ENCODE data around the gene GPANK1. TPM values are rescaled to one million over a fixed set of nuclear protein-coding genes. Genes with fewer than 3 reads are reported as not detected.

The GPANK1 gene
- total RNA-seq, 1 experiment from 2014 or later = 32.0 TPM

DNA sequence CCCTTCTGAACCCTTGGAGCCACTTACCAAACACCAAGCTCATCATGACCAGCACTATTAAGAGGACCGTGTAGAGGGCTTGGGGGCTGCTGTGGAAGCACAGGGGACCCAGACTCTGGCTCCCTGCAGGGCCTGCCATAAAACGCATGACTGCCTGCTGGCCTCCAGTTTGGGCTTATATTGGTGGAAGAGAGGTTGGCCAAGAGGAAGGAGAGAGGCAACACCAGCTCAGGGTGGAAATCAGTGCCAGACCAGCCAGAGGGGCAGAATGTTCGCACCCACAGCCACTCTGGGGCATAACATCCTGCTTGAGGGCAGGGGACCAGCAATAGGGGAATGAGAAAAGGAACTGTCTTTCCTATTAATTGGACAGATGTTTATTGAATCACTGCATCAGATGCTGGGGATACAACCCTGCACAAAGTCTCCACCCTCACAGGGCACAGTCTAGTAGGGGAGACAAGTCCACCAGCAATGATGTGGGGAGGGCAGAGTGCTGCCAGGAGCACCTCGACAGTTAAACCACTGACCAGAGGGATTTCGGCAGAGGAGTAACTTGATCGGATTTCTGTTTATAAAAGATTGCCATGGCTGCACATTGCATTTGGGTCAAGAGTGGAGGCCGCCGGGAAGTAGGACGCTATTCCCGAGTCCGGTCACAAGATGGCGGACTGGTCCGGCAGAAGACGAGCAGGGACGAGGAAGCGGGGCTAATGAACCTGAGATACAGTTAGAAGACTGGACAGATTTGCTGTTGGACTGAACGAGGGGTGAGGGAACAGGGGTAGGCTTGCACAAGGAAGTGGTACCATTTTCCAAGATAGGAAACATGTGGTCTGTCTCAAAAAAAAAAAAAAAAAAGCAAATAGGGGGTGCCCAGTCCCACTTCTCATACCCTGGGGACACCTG lies 15.7 kb upstream of the GPANK1 start, which contains the start of gene LY6G5C:
Gene LY6G5C (minus strand): TSS at position 842 of the 909 bp plus-strand sequence. CDS start 694 bp downstream, at position 148.
- TF ChIP-seq EZH2 (IDR thresholded peaks at IDR 0.05; ENCODE audit: borderline replicate concordance, low read depth, low read length, poor library complexity, severe bottlenecking) = no peak
- TF ChIP-seq, protein P1, sequence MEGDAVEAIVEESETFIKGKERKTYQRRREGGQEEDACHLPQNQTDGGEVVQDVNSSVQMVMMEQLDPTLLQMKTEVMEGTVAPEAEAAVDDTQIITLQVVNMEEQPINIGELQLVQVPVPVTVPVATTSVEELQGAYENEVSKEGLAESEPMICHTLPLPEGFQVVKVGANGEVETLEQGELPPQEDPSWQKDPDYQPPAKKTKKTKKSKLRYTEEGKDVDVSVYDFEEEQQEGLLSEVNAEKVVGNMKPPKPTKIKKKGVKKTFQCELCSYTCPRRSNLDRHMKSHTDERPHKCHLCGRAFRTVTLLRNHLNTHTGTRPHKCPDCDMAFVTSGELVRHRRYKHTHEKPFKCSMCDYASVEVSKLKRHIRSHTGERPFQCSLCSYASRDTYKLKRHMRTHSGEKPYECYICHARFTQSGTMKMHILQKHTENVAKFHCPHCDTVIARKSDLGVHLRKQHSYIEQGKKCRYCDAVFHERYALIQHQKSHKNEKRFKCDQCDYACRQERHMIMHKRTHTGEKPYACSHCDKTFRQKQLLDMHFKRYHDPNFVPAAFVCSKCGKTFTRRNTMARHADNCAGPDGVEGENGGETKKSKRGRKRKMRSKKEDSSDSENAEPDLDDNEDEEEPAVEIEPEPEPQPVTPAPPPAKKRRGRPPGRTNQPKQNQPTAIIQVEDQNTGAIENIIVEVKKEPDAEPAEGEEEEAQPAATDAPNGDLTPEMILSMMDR (conservative IDR thresholded peaks at IDR 0.05; ENCODE audit: low read depth, low read length) = peak; percentile 70
- DNase-seq (ENCODE audit: low spot score) = peak; percentile 86
- Histone ChIP-seq H3K4me3 (ENCODE audit: low read depth, low read length, poor library complexity, severe bottlenecking) (peak within 1 kb of the TSS; percentile 53), H3K27ac (ENCODE audit: low read depth, low read length, poor library complexity, severe bottlenecking) (peak within 1 kb of the TSS; percentile 68), H3K4me1 (ENCODE audit: insufficient read depth, low read length, poor library complexity, severe bottlenecking) (no peaks in the 10 kb centered on the region), H3K9me3 (ENCODE audit: low read depth, low read length, poor library complexity, severe bottlenecking) (no peaks in the 10 kb centered on the region), H3K36me3 (ENCODE audit: insufficient read depth, low read length, poor library complexity, severe bottlenecking) (no peaks in the 10 kb centered on the region), H3K27me3 (replicated peaks; ENCODE audit: insufficient read depth, low read depth, low read length, poor library complexity) (no peaks in the 10 kb centered on the region)
- POLR2A ChIA-PET (ENCODE audit: low non-redundant PET) = interaction anchor here (0.7 to 1.0 kb wide), 2 partner anchors 23 to 134 kb away, joined by 3 read pairs; partner anchors contain the start of genes ABHD16A and ATP6V1G2
- CTCF ChIA-PET = interaction anchor here (0.6 kb wide), 2 partner anchors 119 to 774 kb away, joined by 3 to 4 read pairs; no protein-coding TSS in a partner anchor
- intact Hi-C loops (cut with micrococcal nuclease; ENCODE audit: unreplicated experiment) = loop anchor here (2.0 to 10.0 kb wide), 2 partner anchors 150 to 274 kb away; partner anchors contain the start of genes NELFE and SKIC2
- BruUV-seq (replicated peaks) = TSS peak; percentile 68

DNA sequence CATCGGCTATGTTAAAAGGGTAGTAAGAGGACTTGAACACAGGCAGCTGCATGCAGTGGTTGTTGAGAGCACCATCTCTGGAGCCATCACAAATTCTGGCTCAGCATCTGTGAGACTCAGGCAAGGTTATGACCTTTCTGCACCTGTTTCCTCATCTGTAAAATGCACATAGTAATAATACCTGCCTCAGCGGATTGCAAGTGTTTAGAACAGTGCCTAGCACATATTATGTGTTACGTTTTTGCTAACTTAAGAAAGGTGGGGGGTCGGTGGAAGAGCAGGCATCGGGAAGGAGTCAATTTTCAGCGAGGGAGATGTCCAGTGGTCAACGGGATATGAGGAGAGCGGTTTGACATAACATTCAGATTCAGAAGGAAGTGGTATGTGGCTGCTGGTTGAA lies 13.2 kb upstream of the GPANK1 start:
- TF ChIP-seq, protein P1 (conservative IDR thresholded peaks at IDR 0.05; ENCODE audit: low read depth, low read length) = no peak
- TF ChIP-seq EZH2 (IDR thresholded peaks at IDR 0.05; ENCODE audit: borderline replicate concordance, low read depth, low read length, poor library complexity, severe bottlenecking) = no peak
- ChIA-PET CTCF (no interaction called here), POLR2A (ENCODE audit: low non-redundant PET) (no interaction called here)
- no peaks in the 10 kb centered on the region for H3K9me3 ChIP-seq (ENCODE audit: low read depth, low read length, poor library complexity, severe bottlenecking)
- intact Hi-C loops (cut with micrococcal nuclease; ENCODE audit: unreplicated experiment) = no loop called here
- H3K4me3 ChIP-seq (ENCODE audit: low read depth, low read length, poor library complexity, severe bottlenecking) = no peak overlapping the region
- H3K27ac ChIP-seq (ENCODE audit: low read depth, low read length, poor library complexity, severe bottlenecking) = no peak overlapping the region
- H3K4me1 ChIP-seq (ENCODE audit: insufficient read depth, low read length, poor library complexity, severe bottlenecking) = no peaks in the 10 kb centered on the region
- no TSS peak for BruUV-seq (replicated peaks)
- DNase-seq (ENCODE audit: low spot score) = no peak
- no peaks in the 10 kb centered on the region for H3K27me3 ChIP-seq (replicated peaks; ENCODE audit: insufficient read depth, low read depth, low read length, poor library complexity)
- no peaks in the 10 kb centered on the region for H3K36me3 ChIP-seq (ENCODE audit: insufficient read depth, low read length, poor library complexity, severe bottlenecking)

DNA sequence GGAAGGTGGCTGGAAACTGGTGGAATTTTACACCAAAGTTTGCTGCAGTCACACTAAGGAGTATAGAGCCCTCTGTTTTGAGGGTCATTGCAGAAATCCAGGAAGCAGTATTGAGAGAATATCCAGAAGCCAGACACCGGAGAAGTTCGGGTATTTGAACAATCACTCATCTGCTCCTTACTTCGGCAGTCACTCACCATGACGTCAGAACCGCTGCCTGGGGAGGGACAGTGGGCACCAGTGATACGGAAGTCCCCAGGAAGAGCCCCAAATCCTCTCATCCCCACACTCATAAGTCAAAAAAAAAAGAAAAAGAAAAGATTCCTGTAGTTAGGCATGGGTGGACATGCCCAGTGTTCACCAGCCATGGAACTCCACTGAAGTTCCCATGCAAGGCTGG lies 12.1 kb upstream of the GPANK1 start:
- TF ChIP-seq, protein P1 (conservative IDR thresholded peaks at IDR 0.05; ENCODE audit: low read depth, low read length) = no peak
- TF ChIP-seq EZH2 (IDR thresholded peaks at IDR 0.05; ENCODE audit: borderline replicate concordance, low read depth, low read length, poor library complexity, severe bottlenecking) = no peak
- CTCF ChIA-PET = no interaction called here
- H3K4me3 ChIP-seq (ENCODE audit: low read depth, low read length, poor library complexity, severe bottlenecking) = no peak overlapping the region
- H3K9me3 ChIP-seq (ENCODE audit: low read depth, low read length, poor library complexity, severe bottlenecking) = no peaks in the 10 kb centered on the region
- intact Hi-C loops (cut with micrococcal nuclease; ENCODE audit: unreplicated experiment) = no loop called here
- no peak overlapping the region for H3K27ac ChIP-seq (ENCODE audit: low read depth, low read length, poor library complexity, severe bottlenecking)
- POLR2A ChIA-PET (ENCODE audit: low non-redundant PET) = no interaction called here
- H3K27me3 ChIP-seq (replicated peaks; ENCODE audit: insufficient read depth, low read depth, low read length, poor library complexity) = no peaks in the 10 kb centered on the region
- BruUV-seq (replicated peaks) = no TSS peak
- no peaks in the 10 kb centered on the region for H3K4me1 ChIP-seq (ENCODE audit: insufficient read depth, low read length, poor library complexity, severe bottlenecking)
- DNase-seq (ENCODE audit: low spot score) = no peak
- peaks cover 3% of the 10 kb centered on the region for H3K36me3 ChIP-seq (ENCODE audit: insufficient read depth, low read length, poor library complexity, severe bottlenecking)

All from A673 (cell line).